Caco-2 (cell line): ENCODE measurements around the gene EDEM2. TPM values are rescaled to one million over a fixed set of nuclear protein-coding genes. Genes with fewer than 3 reads are reported as not detected.
"Not testable (repeated sequence)": the region's sequence is repeated elsewhere in the genome, so short reads cannot be mapped to it uniquely, and the experiment has no call there.

Source experiments
- BruUV-seq: library from RNA; stranded (reverse); fragments of 400-500 nt; replicated peaks from 2 replicates; lab custom pipeline; 2021; lab: Mats Ljungman, UMichigan
- CTCF ChIA-PET: fragments of 300-600 bp; sonication (Branson Sonifier 250); formaldehyde crosslinking; loops from one replicate; lab custom pipeline; 2022; ENCODE audit warnings: antibody characterized with exemption; lab: Charles Lee
- POLR2A ChIA-PET: fragments of 300-600 bp; sonication (Branson Sonifier 250); formaldehyde crosslinking; loops from one replicate; lab custom pipeline; 2022; ENCODE audit warnings: antibody characterized with exemption; lab: Charles Lee
- DNase-seq, 2 experiments: peaks; one replicate each; pipeline versions ENCODE4 v3.0.0 to v3.0.0-alpha.2; 2020 to 2022
- H3K27me3 ChIP-seq: replicated peaks from 2 replicates; pipeline ENCODE4 v1.6.0; 2011; ENCODE audit warnings: low read length; ENCODE audit not compliant: control insufficient read depth, insufficient read depth
- H3K36me3 ChIP-seq: 2 replicates; pipeline ENCODE4 v1.5.1; 2011; ENCODE audit warnings: low read length; ENCODE audit not compliant: control insufficient read depth, insufficient read depth
- H3K4me1 ChIP-seq: fragments of 250-450 bp; sonication (Bioruptor Pico); 2 replicates; pipeline ENCODE4 v1.5.1; 2020; ENCODE audit warnings: mild to moderate bottlenecking
- H3K4me3 ChIP-seq: 2 replicates; pipeline ENCODE4 v1.5.1; 2011; ENCODE audit warnings: low read depth, mild to moderate bottlenecking, control low read depth, low read length
- H3K9me3 ChIP-seq: fragments of 250-450 bp; sonication (Bioruptor Pico); 2 replicates; pipeline ENCODE4 v1.5.1; 2020; ENCODE audit warnings: mild to moderate bottlenecking, moderate library complexity
- H3K27ac Mint-ChIP-seq: one replicate; pipeline ENCODE4 v1.8.0; 2022; ENCODE audit warnings: mixed read lengths; ENCODE audit not compliant: unreplicated experiment
- H3K27me3 Mint-ChIP-seq: one replicate; pipeline ENCODE4 v1.8.0; 2022; ENCODE audit warnings: mixed read lengths; ENCODE audit not compliant: insufficient read depth, unreplicated experiment
- H3K36me3 Mint-ChIP-seq: one replicate; pipeline ENCODE4 v1.8.0; 2022; ENCODE audit warnings: mild to moderate bottlenecking, mixed read lengths; ENCODE audit not compliant: insufficient read depth, unreplicated experiment
- H3K4me1 Mint-ChIP-seq: one replicate; pipeline ENCODE4 v1.8.0; 2022; ENCODE audit warnings: low read depth, mixed read lengths; ENCODE audit not compliant: unreplicated experiment
- H3K4me3 Mint-ChIP-seq: one replicate; pipeline ENCODE4 v1.8.0; 2022; ENCODE audit warnings: mild to moderate bottlenecking, moderate library complexity, mixed read lengths; ENCODE audit not compliant: unreplicated experiment
- H3K9me3 Mint-ChIP-seq: one replicate; pipeline ENCODE4 v1.8.0; 2022; ENCODE audit warnings: mixed read lengths; ENCODE audit not compliant: unreplicated experiment
- intact Hi-C: fragments of 100-400 bp; cut with micrococcal nuclease; formaldehyde crosslinking; loops from one replicate; pipeline ENCODE4 v1.10.0; 2022; ENCODE audit not compliant: unreplicated experiment
- total RNA-seq: library from RNA; stranded (reverse); gene quantifications from 2 replicates; pipeline ENCODE4 v1.2.3, GENCODE V29; 2022
- TF ChIP-seq, protein P1 (sequence below), 2 experiments: fragments of 200-600 bp in 1 of 2; IDR thresholded peaks; 1 replicate in 1 of 2; 2 replicates in 1 of 2; pipeline versions ENCODE4 v1.5.1 to v1.8.0; 2011 to 2022; ENCODE audit warnings: antibody characterized with exemption in 1 of 2, control low read depth in 1 of 2, inconsistent platforms in 1 of 2, low read depth in 1 of 2, low read length in 1 of 2, mild to moderate bottlenecking in 1 of 2, moderate library complexity in 1 of 2; ENCODE audit not compliant: insufficient read depth in 1 of 2, severe bottlenecking in 1 of 2, unreplicated experiment in 1 of 2

The EDEM2 gene
- total RNA-seq, 1 experiment from 2014 or later: 41.2 TPM

DNA sequence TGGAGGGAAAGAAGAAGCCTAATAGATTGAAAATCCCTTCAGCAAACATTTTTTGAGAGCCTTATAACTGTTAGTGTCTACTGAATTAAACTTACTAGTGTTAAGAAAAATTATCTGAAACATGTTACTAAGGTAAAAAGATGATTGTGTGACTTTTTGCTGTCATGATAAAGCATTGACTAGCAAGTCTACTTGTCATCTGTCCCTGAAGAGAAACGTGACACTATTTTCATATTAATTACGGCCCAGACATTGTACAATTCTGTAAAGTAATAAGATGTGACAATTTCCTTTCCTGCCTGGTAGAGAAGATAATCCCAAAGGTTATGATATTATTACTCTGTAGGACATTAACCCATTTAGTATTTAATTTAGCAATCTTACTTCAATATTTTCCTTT, 8.8 kb upstream of the EDEM2 start:
- H3K4me3 ChIP-seq: no peak overlapping the region
- no peaks in the 10 kb centered on the region for H3K36me3 Mint-ChIP-seq
- TF ChIP-seq, protein P1, sequence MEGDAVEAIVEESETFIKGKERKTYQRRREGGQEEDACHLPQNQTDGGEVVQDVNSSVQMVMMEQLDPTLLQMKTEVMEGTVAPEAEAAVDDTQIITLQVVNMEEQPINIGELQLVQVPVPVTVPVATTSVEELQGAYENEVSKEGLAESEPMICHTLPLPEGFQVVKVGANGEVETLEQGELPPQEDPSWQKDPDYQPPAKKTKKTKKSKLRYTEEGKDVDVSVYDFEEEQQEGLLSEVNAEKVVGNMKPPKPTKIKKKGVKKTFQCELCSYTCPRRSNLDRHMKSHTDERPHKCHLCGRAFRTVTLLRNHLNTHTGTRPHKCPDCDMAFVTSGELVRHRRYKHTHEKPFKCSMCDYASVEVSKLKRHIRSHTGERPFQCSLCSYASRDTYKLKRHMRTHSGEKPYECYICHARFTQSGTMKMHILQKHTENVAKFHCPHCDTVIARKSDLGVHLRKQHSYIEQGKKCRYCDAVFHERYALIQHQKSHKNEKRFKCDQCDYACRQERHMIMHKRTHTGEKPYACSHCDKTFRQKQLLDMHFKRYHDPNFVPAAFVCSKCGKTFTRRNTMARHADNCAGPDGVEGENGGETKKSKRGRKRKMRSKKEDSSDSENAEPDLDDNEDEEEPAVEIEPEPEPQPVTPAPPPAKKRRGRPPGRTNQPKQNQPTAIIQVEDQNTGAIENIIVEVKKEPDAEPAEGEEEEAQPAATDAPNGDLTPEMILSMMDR (IDR thresholded peaks at IDR 0.05; ENCODE audit: insufficient read depth in 1 of 2, low read depth in 1 of 2, low read length in 1 of 2, severe bottlenecking in 1 of 2, unreplicated experiment in 1 of 2): no peak
- no peaks in the 10 kb centered on the region for H3K27me3 ChIP-seq
- H3K9me3 ChIP-seq: no peaks in the 10 kb centered on the region; the same call in 1 of the 2 replicates
- H3K27me3 Mint-ChIP-seq: no peaks in the 10 kb centered on the region
- no peak for DNase-seq
- BruUV-seq: no TSS peak
- no peaks in the 10 kb centered on the region for H3K9me3 Mint-ChIP-seq
- peaks cover 6% of the 10 kb centered on the region for H3K4me1 Mint-ChIP-seq
- ChIA-PET POLR2A (no interaction called here), CTCF (no interaction called here)
- intact Hi-C loops: no loop called here
- H3K36me3 ChIP-seq: no peaks in the 10 kb centered on the region
- H3K27ac Mint-ChIP-seq: no peak overlapping the region
- H3K4me3 Mint-ChIP-seq: no peak overlapping the region
- no peaks in the 10 kb centered on the region for H3K4me1 ChIP-seq

- POLR2A ChIA-PET: no interaction called here
- H3K4me1 ChIP-seq: peaks cover 10% of the 10 kb centered on the region
- no peaks in the 10 kb centered on the region for H3K27me3 Mint-ChIP-seq
- no TSS peak for BruUV-seq
- peaks cover 6% of the 10 kb centered on the region for H3K36me3 Mint-ChIP-seq
- H3K36me3 ChIP-seq: no peaks in the 10 kb centered on the region
- no peaks in the 10 kb centered on the region; the same call in 1 of the 2 replicates for H3K9me3 ChIP-seq
- intact Hi-C loops: no loop called here
- CTCF ChIA-PET: no interaction called here
- H3K4me1 Mint-ChIP-seq: peaks cover 25% of the 10 kb centered on the region
- no peaks in the 10 kb centered on the region for H3K27me3 ChIP-seq
- TF ChIP-seq, protein P1 (IDR thresholded peaks at IDR 0.05; ENCODE audit: insufficient read depth in 1 of 2, low read depth in 1 of 2, low read length in 1 of 2, severe bottlenecking in 1 of 2, unreplicated experiment in 1 of 2): no peak
- no peak overlapping the region for H3K27ac Mint-ChIP-seq
- no peaks in the 10 kb centered on the region for H3K9me3 Mint-ChIP-seq
- no peak overlapping the region for H3K4me3 ChIP-seq
- no peak overlapping the region for H3K4me3 Mint-ChIP-seq
- DNase-seq: no peak
Observed at GRCh38 chr20:35151736-35152135, 4.6 kb upstream of the EDEM2 start.

- Mint-ChIP-seq H3K9me3 (no peaks in the 10 kb centered on the region), H3K27me3 (no peaks in the 10 kb centered on the region), H3K36me3 (peaks cover 6% of the 10 kb centered on the region), H3K4me3 (no peak overlapping the region), H3K27ac (no peak overlapping the region), H3K4me1 (peaks cover 25% of the 10 kb centered on the region)
- no TSS peak for BruUV-seq
- peak in 1 of 2 experiments; percentile 9 for DNase-seq
- H3K9me3 ChIP-seq: no peaks in the 10 kb centered on the region; the same call in 1 of the 2 replicates
- TF ChIP-seq, protein P1 (IDR thresholded peaks at IDR 0.05; ENCODE audit: insufficient read depth in 1 of 2, low read depth in 1 of 2, low read length in 1 of 2, severe bottlenecking in 1 of 2, unreplicated experiment in 1 of 2): no peak
- peaks cover 13% of the 10 kb centered on the region for H3K4me1 ChIP-seq
- H3K4me3 ChIP-seq: no peak overlapping the region
- ChIA-PET CTCF (no interaction called here), POLR2A (no interaction called here)
- intact Hi-C loops: no loop called here
- H3K36me3 ChIP-seq: no peaks in the 10 kb centered on the region
- H3K27me3 ChIP-seq: no peaks in the 10 kb centered on the region
Observed at GRCh38 chr20:35150846-35151579, 3.9 kb upstream of the EDEM2 start.

DNA sequence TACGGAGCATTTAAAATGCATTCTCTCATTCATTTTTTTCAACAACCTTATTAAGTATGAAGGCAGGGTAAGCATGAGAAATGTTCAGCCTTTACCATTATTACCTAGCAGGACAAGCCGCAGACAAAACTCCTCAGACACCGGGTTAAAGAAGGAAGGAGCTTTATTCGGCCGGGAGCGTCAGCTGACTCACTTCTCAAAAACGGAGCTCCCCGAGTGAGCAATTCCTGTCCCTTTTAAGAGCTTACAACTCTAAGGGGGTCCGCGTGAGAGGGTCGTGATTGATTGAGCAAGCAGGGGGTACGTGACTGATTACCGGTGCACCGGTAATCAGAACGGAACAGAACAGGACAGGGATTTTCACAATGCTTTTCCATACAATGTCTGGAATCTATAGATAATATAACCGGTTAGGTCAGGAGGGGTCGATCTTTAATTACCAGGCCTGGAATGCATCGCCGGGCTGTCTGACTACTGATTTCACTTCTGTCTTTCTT, 487 bp upstream of the EDEM2 start:
- Mint-ChIP-seq H3K27ac (peak overlapping the region; percentile 96), H3K36me3 (peaks cover 14% of the 10 kb centered on the region), H3K4me1 (peaks cover 35% of the 10 kb centered on the region), H3K4me3 (peak overlapping the region; percentile 88)
- TSS peak; percentile 83 for BruUV-seq
- H3K36me3 ChIP-seq, H3K9me3 ChIP-seq, H3K27me3 ChIP-seq, H3K27me3 Mint-ChIP-seq, H3K9me3 Mint-ChIP-seq: not testable (repeated sequence)
- Histone ChIP-seq H3K4me3 (peak overlapping the region; percentile 53), H3K4me1 (peaks cover 20% of the 10 kb centered on the region)
- POLR2A ChIA-PET: interaction anchor here (0.6 to 3.6 kb wide), 14 partner anchors 11 to 595 kb away, joined by 3 to 119 read pairs (median 6); partner anchors contain the start of genes CEP250, EIF6, MMP24OS and RBM39
- intact Hi-C loops: loop anchor here (1.0 to 5.0 kb wide), 6 partner anchors 27 to 315 kb away; partner anchors contain the start of genes ACSS2 and TRPC4AP
- CTCF ChIA-PET: interaction anchor here (0.6 to 7.1 kb wide), 24 partner anchors 11 to 1212 kb away, joined by 3 to 354 read pairs (median 6); partner anchors contain the start of genes ACSS2, EIF6, MMP24 and MMP24OS
- DNase-seq: peak; percentile 58 to 61
